A549 treated with CpdA at 1 μM for 4 hours (cell line): ENCODE results near the gene THBS3. TPM values are rescaled to one million over a fixed set of nuclear protein-coding genes. Genes with fewer than 3 reads are reported as not detected.

ENCODE experiments used
- total RNA-seq: library from RNA; stranded (reverse); fragments of 200-300 nt; extraction: Qiagen RNA extraction; gene quantifications from 5 replicates; pipeline ENCODE4 v1.2.3, GENCODE V29; 2022; ENCODE audit warnings: low read depth

THBS3 gene
- total RNA-seq, result 7.8 to 10.1 TPM (median 9.5 TPM) in 5 replicates

GRCh38 chr1:155207806-155208540, at the start of gene THBS3:
Gene THBS3 (minus strand): TSS chr1:155207897. CDS start chr1:155207876, 21 bp downstream.

GRCh38 chr1:155255243-155256007, 47.7 kb upstream of the THBS3 start, which contains the start of gene ENTREP3:
Gene ENTREP3 (minus strand): TSS chr1:155255483. CDS start chr1:155254877, 606 bp downstream.

GRCh38 chr1:155208541-155209311, 1.0 kb upstream of the THBS3 start, which contains the start of gene MTX1:
Gene MTX1 (plus strand): TSS chr1:155208695. CDS start chr1:155208805, 110 bp downstream.

GRCh38 chr1:155173478-155174323, 34.0 kb downstream of the THBS3 start, which contains the start of gene TRIM46:
Gene TRIM46 (plus strand): TSS chr1:155173849. CDS start chr1:155173967, 118 bp downstream.

DNA sequence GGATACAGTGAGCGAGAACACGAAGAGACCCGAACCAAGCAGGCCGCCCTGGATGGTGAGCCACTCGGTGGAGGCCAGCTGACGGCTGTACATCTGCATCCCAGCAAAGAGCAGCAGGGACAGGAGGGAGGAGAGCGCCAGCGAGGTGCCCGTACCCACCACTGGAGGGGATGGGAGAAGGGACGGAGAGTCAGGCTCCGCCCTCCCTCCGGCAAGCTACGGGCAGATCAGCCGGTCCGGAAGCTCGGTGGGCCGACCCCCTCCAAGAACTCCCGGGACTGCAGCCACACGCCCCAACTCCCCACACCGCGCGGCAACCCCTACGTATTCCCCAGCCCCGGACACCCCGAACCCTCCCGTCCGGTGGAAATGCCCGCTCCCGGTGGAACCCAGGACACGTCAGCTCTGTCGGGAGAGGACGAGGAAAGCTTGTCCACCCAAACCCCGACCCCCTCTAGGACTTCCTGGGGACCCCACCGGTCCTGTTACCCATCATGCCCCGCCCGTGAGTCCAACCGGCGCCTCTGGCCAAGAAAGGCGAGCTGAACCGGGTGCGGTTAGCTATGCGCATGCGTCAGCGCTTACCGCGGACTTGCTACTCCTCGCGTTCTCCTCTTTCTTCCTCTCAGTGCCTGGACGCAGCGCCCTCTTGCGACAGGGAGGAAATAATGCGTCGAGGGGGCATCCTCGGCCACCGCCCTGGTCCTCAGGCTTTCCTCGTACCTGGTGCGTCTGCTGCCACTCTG, 34.8 kb downstream of the THBS3 start, which contains the start of gene KRTCAP2:
KRTCAP2 (minus strand) TSS at position 573 of the 746 bp plus-strand sequence; CDS start at position 493, 80 bp downstream.

Other genes with a start within 250 kb of the THBS3 start
- gene PYGO2, start 246.1 kb downstream of the THBS3 start, total RNA-seq, result 19.2 to 24.9 TPM (median 22.4 TPM) in 5 replicates
- 128 to 148 TPM (median 144 TPM) in 5 replicates for gene SHC1, start 237.2 kb downstream of the THBS3 start, total RNA-seq
- gene CKS1B, start 233.2 kb downstream of the THBS3 start, total RNA-seq, result 314 to 378 TPM (median 356 TPM) in 5 replicates
- 38.6 to 46.1 TPM (median 42.8 TPM) in 5 replicates for gene FLAD1, start 224.6 kb downstream of the THBS3 start, total RNA-seq
- gene LENEP, start 214.3 kb downstream of the THBS3 start, total RNA-seq, result not detected in 5 replicates
- gene ZBTB7B, start 205.1 kb downstream of the THBS3 start, total RNA-seq, result 16.3 to 24.6 TPM (median 22.0 TPM) in 5 replicates
- gene DCST2, start 174.1 kb downstream of the THBS3 start, total RNA-seq, result 0.32 to 0.79 TPM (median 0.43 TPM) in 4 of 5 replicates, not detected in the other
- gene DCST1, start 174.1 kb downstream of the THBS3 start, total RNA-seq, result 0.02 TPM in 1 of 5 replicates, not detected in the others
- 53.3 to 78.1 TPM (median 69.5 TPM) in 5 replicates for gene ADAM15, start 156.6 kb downstream of the THBS3 start, total RNA-seq
- 7.0 to 10.0 TPM (median 8.4 TPM) in 5 replicates for gene EFNA4, start 144.2 kb downstream of the THBS3 start, total RNA-seq
- gene EFNA3, start 129.1 kb downstream of the THBS3 start, total RNA-seq, result 2.3 to 5.0 TPM (median 4.7 TPM) in 5 replicates
- gene EFNA1, start 80.0 kb downstream of the THBS3 start, total RNA-seq, result 35.9 to 42.4 TPM (median 36.7 TPM) in 5 replicates
- 32.2 to 36.2 TPM (median 34.4 TPM) in 5 replicates for gene SLC50A1, start 72.0 kb downstream of the THBS3 start, total RNA-seq
- 63.4 to 108 TPM (median 93.8 TPM) in 5 replicates for gene DPM3, start 67.4 kb downstream of the THBS3 start, total RNA-seq
- gene KRTCAP2, start 34.6 kb downstream of the THBS3 start, total RNA-seq, result 200 to 262 TPM (median 243 TPM) in 5 replicates
- gene TRIM46, start 34.0 kb downstream of the THBS3 start, total RNA-seq, result 1.2 to 1.6 TPM (median 1.5 TPM) in 5 replicates
- gene MTX1, start 798 bp upstream of the THBS3 start, total RNA-seq, result 66.1 to 77.7 TPM (median 70.8 TPM) in 5 replicates
- gene ENTREP3, start 47.6 kb upstream of the THBS3 start, total RNA-seq, result 25.8 to 40.1 TPM (median 36.2 TPM) in 5 replicates
- gene SCAMP3, start 54.5 kb upstream of the THBS3 start, total RNA-seq, result 91.8 to 138 TPM (median 132 TPM) in 5 replicates
- 21.7 to 30.7 TPM (median 27.5 TPM) in 5 replicates for gene CLK2, start 65.6 kb upstream of the THBS3 start, total RNA-seq
- gene HCN3, start 69.6 kb upstream of the THBS3 start, total RNA-seq, result 2.9 to 5.8 TPM (median 4.5 TPM) in 5 replicates
- gene PKLR, start 93.5 kb upstream of the THBS3 start, total RNA-seq, result not detected in 5 replicates
- gene FDPS, start 101.0 kb upstream of the THBS3 start, total RNA-seq, result 159 to 171 TPM (median 162 TPM) in 5 replicates
- gene RUSC1, start 113.0 kb upstream of the THBS3 start, total RNA-seq, result 42.4 to 55.7 TPM (median 48.0 TPM) in 5 replicates